NCI-H2227 (cell line): ENCODE data around the gene SYCP3.
"Not testable (repeated sequence)": the region's sequence is repeated elsewhere in the genome, so short reads cannot be mapped to it uniquely, and the experiment has no call there.

ENCODE experiments used
- DNase-seq: peaks from one replicate; lab custom pipeline; 2025; ENCODE audit not compliant: unreplicated experiment; lab: John Stamatoyannopoulos, UW

The SYCP3 gene

GRCh38 chr12:101761350-101761749, 22.1 kb upstream of the SYCP3 start:
- DNase-seq: no peak

GRCh38 chr12:101759396-101760047, 20.3 kb upstream of the SYCP3 start:
- DNase-seq: peak; percentile 25

GRCh38 chr12:101750152-101750551, 10.9 kb upstream of the SYCP3 start:
- no peak for DNase-seq

- no peak for DNase-seq
Measured at GRCh38 chr12:101749657-101750056, 10.4 kb upstream of the SYCP3 start.

GRCh38 chr12:101748907-101749306, 9.6 kb upstream of the SYCP3 start:
- no peak for DNase-seq

GRCh38 chr12:101747697-101748096, 8.4 kb upstream of the SYCP3 start:
- no peak for DNase-seq

GRCh38 chr12:101746661-101747060, 7.4 kb upstream of the SYCP3 start:
- DNase-seq: no peak

GRCh38 chr12:101746196-101746595, 6.9 kb upstream of the SYCP3 start:
- DNase-seq: no peak

- DNase-seq: no peak
Measured at GRCh38 chr12:101745481-101745880, 6.2 kb upstream of the SYCP3 start.

GRCh38 chr12:101743724-101744472, 4.6 kb upstream of the SYCP3 start:
- DNase-seq: no peak

- no peak for DNase-seq
Measured at GRCh38 chr12:101743242-101743641, 4.0 kb upstream of the SYCP3 start.

GRCh38 chr12:101740980-101741379, 1.7 kb upstream of the SYCP3 start:
- no peak for DNase-seq

- no peak for DNase-seq
Measured at GRCh38 chr12:101740566-101740965, 1.3 kb upstream of the SYCP3 start.

GRCh38 chr12:101737476-101737875, 1.8 kb downstream of the SYCP3 start:
- no peak for DNase-seq

- DNase-seq: not testable (repeated sequence)
Measured at GRCh38 chr12:101734482-101734881, 4.8 kb downstream of the SYCP3 start.

GRCh38 chr12:101733166-101733565, 6.1 kb downstream of the SYCP3 start:
- DNase-seq: no peak

GRCh38 chr12:101732318-101732717, 6.9 kb downstream of the SYCP3 start:
- no peak for DNase-seq

- no peak for DNase-seq
Measured at GRCh38 chr12:101729842-101730241, 9.4 kb downstream of the SYCP3 start.

GRCh38 chr12:101727098-101727497, 12.2 kb downstream of the SYCP3 start:
- DNase-seq: no peak

GRCh38 chr12:101722392-101722791, 16.9 kb downstream of the SYCP3 start:
- no peak for DNase-seq

- DNase-seq: no peak
Measured at GRCh38 chr12:101720118-101720517, 19.1 kb downstream of the SYCP3 start.

- DNase-seq: no peak
Measured at GRCh38 chr12:101719566-101719965, 19.7 kb downstream of the SYCP3 start.
